NCI-H2081 (cell line): ENCODE measurements around the gene ATAD3A.
"Not testable (repeated sequence)": the region's sequence is repeated elsewhere in the genome, so short reads cannot be mapped to it uniquely, and the experiment has no call there.

Experiments
- DNase-seq, 2 experiments: peaks; one replicate each; lab custom pipeline; 2025; lab: John Stamatoyannopoulos, UW

Gene ATAD3A

DNA sequence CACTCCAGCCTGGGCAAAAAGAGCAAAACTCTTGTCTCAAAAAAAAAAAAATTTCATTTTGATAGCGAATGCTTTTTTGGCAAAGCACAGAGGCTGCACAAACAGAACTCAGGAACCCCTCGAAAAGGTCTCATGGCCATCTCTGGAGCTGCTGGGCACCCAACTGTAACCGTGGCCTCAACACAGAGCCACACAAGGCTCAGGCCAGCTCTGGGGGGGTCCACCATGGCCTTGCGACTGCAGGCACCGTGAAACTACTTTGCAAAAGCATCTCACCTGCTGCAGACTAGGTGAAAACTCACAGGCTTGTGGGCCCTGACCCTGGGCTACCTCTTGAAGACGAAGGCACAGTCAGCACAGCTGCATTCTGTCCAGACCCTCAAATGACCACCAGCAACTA is 44.5 kb downstream of the ATAD3A start:
- DNase-seq: no peak

DNA sequence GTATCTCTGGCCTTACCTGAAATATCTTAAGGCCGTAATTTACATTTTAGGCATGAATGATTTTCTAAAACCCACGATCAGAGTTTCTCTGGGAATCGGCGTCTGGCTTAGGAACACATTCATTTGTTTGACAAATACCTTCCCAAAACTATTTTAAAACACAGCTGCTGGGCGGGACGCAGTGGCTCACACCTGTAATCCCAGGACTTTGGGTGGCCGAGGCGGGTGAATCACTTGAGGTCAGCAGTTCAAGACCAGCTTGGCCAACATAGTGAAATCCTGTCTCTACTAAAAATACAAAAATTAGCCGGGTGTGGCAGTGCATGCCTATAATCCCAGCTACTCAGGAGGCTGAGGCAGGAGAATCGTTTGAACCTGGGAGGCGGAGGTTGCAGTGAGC is 45.0 kb downstream of the ATAD3A start:
- DNase-seq: not testable (repeated sequence)

- DNase-seq: not testable (repeated sequence)
Measured at GRCh38 chr1:1557688-1558087, 45.7 kb downstream of the ATAD3A start.

DNA sequence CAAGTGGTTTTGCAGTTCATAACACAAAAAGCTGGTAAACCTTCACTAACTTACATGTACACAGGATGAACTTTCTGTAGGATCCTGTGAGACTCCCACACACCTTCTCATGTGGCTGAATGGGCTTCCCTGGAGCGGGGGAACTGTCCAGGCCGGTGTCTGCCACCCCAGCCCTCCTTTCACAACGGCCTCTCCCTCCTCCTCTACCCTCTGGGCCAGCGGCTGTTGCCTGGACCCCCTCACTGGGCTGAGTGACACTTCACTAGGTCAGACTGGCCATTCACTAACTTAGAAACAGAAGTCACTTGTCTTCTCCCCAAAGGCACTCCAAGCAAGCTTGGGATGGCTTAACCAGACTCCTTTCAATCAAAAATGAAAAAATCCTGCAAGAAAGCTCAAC is 46.6 kb downstream of the ATAD3A start:
- DNase-seq: no peak

DNA sequence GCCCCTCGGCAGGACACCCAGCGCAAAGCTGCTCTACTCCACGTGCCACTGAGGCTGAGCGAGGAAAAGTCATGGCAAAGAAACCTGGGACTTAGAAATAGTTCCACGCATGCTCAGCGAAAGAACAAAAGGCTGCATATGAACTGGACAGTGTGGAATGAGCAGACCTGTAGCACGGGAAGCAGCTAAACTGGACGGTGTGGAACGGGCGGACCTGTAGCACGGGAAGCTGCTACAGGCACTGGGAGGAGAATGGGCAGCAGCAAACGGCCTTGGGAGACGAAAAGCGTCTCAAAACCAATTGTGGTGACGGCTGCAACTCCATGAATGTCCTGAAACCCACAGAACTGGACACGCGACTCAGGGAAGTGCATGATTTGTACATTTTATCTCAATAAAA is 47.1 kb downstream of the ATAD3A start:
- DNase-seq: no peak

GRCh38 chr1:1560178-1560577 is 48.2 kb downstream of the ATAD3A start:
- DNase-seq: no peak

DNA sequence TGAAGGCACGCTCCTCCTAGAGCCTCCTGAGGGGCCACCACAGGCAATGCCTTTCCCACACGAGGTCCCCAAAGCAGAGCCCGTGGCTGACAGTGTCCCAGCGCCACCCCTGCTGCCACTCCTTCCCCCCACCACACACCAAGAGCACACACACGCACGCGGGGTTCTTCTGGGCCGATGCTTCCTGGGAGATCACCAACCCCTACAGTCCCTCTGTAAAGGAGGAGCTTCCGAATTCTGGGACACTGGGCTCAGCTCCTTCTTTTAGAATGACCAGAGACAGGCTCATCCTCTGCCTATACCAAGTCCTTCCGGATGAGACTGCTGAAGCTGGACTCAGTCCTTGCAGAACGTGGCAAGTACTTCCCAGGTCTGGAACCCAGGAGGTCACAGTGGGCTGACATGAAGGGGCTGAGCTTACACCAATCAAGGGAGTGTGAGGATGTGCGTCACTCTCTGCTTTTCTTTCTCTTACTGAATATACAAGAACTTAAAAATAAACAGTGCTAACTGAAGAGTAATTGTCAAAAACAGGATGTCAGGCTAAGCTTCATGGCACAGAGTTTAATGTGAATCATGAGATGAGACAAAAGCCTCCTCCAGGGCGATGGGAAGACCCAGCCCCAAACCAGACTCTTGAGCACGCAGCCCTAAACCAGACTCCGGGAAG is 50.0 kb downstream of the ATAD3A start:
- DNase-seq: no peak

GRCh38 chr1:1562556-1563195 is 50.7 kb downstream of the ATAD3A start:
- DNase-seq: no peak

DNA sequence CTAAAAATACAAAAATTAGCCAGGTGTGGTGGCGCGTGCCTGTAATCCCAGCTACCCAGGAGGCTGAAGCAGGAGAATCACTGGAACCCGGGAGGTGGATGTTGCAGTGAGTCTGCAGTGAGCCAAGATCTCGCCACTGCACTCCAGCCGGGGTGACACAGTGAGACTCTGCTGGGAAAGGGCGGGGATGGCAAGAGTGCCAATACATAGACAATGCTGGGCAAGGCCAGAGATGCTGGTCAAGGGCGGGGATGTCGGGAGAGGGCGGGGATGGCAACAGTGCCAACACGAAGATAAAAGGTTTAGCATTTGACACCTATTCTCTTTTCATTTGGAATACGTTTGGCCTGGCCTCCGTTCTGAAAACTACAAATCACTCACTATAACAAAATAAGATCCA is 51.7 kb downstream of the ATAD3A start:
- DNase-seq: no peak

DNA sequence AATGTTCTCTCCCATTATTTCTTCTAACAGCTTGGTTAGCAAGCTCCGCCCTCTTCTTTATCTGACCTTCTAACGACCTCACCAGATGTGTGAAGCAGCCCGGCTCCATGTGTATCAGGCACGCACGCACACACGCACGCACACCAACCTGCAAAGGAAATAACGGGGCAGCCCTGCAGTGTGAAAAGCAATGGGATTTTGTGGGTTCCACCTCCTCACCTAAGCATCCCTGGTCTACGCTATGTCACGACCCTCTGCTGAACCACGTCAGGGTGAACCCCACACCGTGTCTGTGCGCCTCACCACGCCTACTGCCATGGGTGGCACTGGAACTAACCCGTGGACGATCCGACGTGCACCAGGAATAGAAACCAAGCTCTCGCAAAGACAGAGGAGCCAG is 52.3 kb downstream of the ATAD3A start:
- no peak for DNase-seq

- no peak for DNase-seq
Measured at GRCh38 chr1:1565340-1565739, 53.4 kb downstream of the ATAD3A start.

DNA sequence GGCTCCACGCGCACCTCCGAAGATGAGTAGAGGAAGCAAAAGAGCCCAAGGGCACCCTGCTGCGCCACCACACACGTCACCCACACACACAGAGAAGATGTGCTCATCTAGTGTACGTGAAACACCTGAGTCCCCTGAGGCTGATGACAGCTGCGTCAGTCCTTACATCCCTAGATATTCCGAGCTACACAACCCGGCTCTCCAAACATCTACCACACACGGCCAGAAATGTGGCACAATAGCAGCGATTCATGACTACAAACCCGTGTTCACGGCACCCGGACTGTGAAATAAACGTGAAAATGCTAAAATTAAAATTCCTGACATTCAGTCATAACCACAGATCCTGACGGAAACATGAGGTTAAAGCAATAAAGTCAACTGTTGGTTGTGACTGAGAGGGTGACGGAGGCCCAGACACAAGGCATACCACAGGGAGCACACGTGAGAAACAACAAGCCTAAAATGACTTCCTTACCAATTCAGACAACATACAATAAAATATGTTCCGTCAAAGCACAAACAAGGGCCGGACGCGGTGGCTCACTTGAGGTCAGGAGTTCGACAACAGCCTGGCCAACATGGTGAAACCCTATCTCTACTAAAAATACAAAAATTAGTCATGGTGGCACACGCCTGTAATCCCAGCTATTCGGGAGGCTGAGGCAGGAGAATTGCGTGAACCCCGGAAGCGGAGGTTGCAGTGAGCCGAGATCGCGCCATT is 55.4 kb downstream of the ATAD3A start:
- no peak for DNase-seq

- no peak for DNase-seq
Measured at GRCh38 chr1:1567891-1568291, 55.9 kb downstream of the ATAD3A start.

DNA sequence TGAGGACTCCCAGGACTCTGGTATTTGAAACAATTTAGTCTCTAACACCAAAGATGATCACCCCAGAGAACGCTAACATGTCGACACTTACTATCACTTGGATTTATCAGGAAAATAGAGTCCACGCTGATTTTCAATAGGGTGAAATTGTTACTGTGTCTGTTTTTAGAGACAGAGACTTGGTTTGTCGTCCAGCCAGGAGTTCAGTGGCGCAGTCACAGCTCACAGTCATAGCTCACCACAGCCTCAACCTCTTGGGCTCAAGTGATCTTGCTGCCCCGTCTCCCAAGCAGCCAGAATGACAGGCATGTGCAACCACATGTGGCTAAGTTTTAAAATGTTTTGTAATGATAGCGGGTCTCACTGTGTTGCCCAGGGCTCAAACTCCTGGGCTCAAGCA is 57.4 kb downstream of the ATAD3A start:
- DNase-seq: no peak

GRCh38 chr1:1573843-1574720 is 62.1 kb downstream of the ATAD3A start:
- peak; percentile 66 to 83 for DNase-seq

GRCh38 chr1:1574721-1575537 is 63.0 kb downstream of the ATAD3A start, which contains the start of gene SSU72:
TSS of gene SSU72 (minus strand) at chr1:1574863. CDS start at chr1:1574557, 306 bp downstream.
- DNase-seq: peak; percentile 89 to 93

- no peak for DNase-seq
Measured at GRCh38 chr1:1577367-1578011, 65.5 kb downstream of the ATAD3A start.

DNA sequence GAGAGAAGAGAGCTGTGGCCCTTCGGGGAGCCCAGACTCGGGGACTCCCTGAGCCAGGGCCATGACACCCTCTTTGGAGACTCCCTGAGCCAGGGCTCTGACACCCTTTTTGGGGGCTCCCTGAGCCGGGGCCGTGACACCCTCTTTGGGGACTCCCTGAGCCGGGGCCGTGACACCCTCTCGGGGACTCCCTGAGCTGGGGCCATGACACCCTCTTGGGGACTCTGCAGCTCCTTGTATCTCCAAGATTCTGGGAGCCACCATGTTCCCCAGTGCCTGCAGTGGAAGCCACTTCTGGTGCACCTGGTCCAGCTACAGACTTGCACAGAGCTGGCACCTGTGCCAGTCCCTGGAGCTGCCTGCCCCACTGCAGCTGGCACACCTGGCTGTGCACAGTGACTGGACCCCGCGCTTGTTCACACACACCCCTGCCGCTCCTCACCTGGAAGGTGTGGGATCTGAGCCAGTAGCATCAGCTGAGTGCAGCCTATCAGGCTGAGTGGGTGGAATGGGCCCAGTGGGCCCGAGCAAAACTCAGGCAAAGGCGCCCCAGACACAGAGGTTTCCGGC is 66.5 kb downstream of the ATAD3A start:
- DNase-seq: peak in 1 of 2 experiments; percentile 16

DNA sequence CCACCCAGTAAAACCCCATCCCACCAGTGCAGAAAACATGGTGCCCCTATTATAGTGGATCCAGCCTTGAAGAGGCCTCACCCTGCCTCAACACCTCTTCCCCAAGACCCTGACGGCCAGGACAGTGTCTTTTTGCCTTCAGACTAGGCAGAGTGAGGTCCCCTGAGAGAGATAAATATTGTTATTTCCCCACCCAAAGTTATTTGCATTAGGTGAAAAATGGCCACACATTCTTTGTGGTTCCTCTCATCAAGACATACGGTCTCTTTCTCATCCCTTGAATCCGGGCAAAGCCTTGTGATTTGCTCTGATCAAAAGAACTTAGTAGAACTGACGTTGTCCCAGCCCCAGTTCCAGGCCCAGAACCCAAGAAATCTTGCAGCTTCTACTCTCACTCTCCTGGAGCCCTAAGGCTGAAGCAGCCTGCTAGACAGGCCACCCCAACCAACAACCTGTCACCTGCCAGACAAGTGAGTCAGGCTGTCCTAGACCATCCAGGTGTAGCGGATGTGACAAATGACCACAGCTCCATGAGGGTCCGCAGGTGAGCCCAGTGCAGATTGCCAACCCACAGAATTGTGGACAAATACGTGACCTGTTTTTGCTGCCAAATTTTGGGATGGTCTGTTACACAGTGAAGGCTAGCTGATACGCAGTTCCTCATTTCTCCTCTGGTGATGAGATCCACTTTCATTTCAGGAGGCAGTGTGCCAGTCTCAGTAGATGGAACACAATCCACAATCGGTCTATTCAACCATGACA is 70.8 kb downstream of the ATAD3A start:
- no peak for DNase-seq
